HG02870 (cell line): ENCODE results near the gene RPL26.
"Not testable (repeated sequence)": the region's sequence is repeated elsewhere in the genome, so short reads cannot be mapped to it uniquely, and the experiment has no call there.

Source experiments
- ATAC-seq: cut with Tn5 transposase; IDR thresholded peaks from one replicate; pipeline ENCODE4 v1.9.1; 2021; ENCODE audit warnings: mild to moderate bottlenecking, moderate library complexity; ENCODE audit not compliant: unreplicated experiment

Gene RPL26

GRCh38 chr17:8397636-8398035 is 14.6 kb upstream of the RPL26 start, which contains the start of gene RNF222:
TSS of gene RNF222 (minus strand) at chr17:8397827. CDS start at chr17:8393461, 4,366 bp downstream.
- no peak for ATAC-seq

- ATAC-seq = not testable (repeated sequence)
Measured at GRCh38 chr17:8394497-8394896, 11.5 kb upstream of the RPL26 start.

- ATAC-seq = no peak
Measured at GRCh38 chr17:8393470-8394231, 10.7 kb upstream of the RPL26 start.

GRCh38 chr17:8392674-8393469 is 9.9 kb upstream of the RPL26 start:
- no peak for ATAC-seq

GRCh38 chr17:8392274-8392673 is 9.3 kb upstream of the RPL26 start:
- ATAC-seq = no peak

- ATAC-seq = no peak
Measured at GRCh38 chr17:8391711-8392110, 8.7 kb upstream of the RPL26 start.

GRCh38 chr17:8387914-8388651 is 5.1 kb upstream of the RPL26 start:
- ATAC-seq = no peak

GRCh38 chr17:8386841-8387240 is 3.8 kb upstream of the RPL26 start:
- no peak for ATAC-seq

- ATAC-seq = no peak
Measured at GRCh38 chr17:8384801-8385378, 1.9 kb upstream of the RPL26 start.

GRCh38 chr17:8382880-8383142 is 182 bp downstream of the RPL26 start:
- no peak for ATAC-seq

- no peak for ATAC-seq
Measured at GRCh38 chr17:8382052-8382879, 727 bp downstream of the RPL26 start.

- no peak for ATAC-seq
Measured at GRCh38 chr17:8380049-8380448, 2.9 kb downstream of the RPL26 start.

- not testable (repeated sequence) for ATAC-seq
Measured at GRCh38 chr17:8378117-8378516, 4.9 kb downstream of the RPL26 start.

- ATAC-seq = no peak
Measured at GRCh38 chr17:8377422-8377821, 5.6 kb downstream of the RPL26 start.

GRCh38 chr17:8376271-8377067 is 6.5 kb downstream of the RPL26 start, which contains the start of gene KRABD2:
TSS of gene KRABD2 (minus strand) at chr17:8376704.
- peak; percentile 74 for ATAC-seq

- ATAC-seq = no peak
Measured at GRCh38 chr17:8375738-8376259, 7.2 kb downstream of the RPL26 start.

GRCh38 chr17:8373856-8374255 is 9.1 kb downstream of the RPL26 start:
- not testable (repeated sequence) for ATAC-seq

GRCh38 chr17:8372422-8372821 is 10.6 kb downstream of the RPL26 start:
- ATAC-seq = no peak

- no peak for ATAC-seq
Measured at GRCh38 chr17:8371786-8372185, 11.2 kb downstream of the RPL26 start.
